ENCODE results near the gene PXMP2. TPM values are rescaled to one million over a fixed set of nuclear protein-coding genes. Genes with fewer than 3 reads are reported as not detected.

The PXMP2 gene
- total RNA-seq, 2 experiments from 2014 or later, result 14.3 TPM

- no peak overlapping the region for H3K27ac Mint-ChIP-seq
- H3K9me3 Mint-ChIP-seq, result no peaks in the 10 kb centered on the region
Measured at GRCh38 chr12:132741620-132742019, 54.2 kb downstream of the PXMP2 start.

GRCh38 chr12:132743831-132744230, 56.4 kb downstream of the PXMP2 start:
- ATAC-seq, result no peak
- Mint-ChIP-seq H3K4me3 (no peak overlapping the region), H3K27me3 (no peaks in the 10 kb centered on the region), H3K9me3 (no peaks in the 10 kb centered on the region), H3K4me1 (ENCODE audit: low read depth) (peaks cover 7% of the 10 kb centered on the region), H3K27ac (no peak overlapping the region), H3K36me3 (ENCODE audit: low read depth) (peaks cover 86% of the 10 kb centered on the region)
- POLR2A ChIA-PET, result interaction anchor here (0.7 kb wide), 1 partner anchor 14 kb away, joined by 4 read pairs; no protein-coding TSS in a partner anchor
- no peak for DNase-seq
- CTCF ChIA-PET, result no interaction called here
- intact Hi-C loops (cut with micrococcal nuclease), result no loop called here
- TF ChIP-seq CTCF (IDR thresholded peaks at IDR 0.05), result no peak

More at GRCh38 chr12:132741620-132742019, 54.2 kb downstream of the PXMP2 start:
- Mint-ChIP-seq H3K4me3 (no peak overlapping the region), H3K4me1 (ENCODE audit: low read depth) (peaks cover 7% of the 10 kb centered on the region), H3K27me3 (no peaks in the 10 kb centered on the region), H3K36me3 (ENCODE audit: low read depth) (peaks cover 80% of the 10 kb centered on the region)
- DNase-seq (no peak), ATAC-seq (no peak)
- no peak for TF ChIP-seq CTCF (IDR thresholded peaks at IDR 0.05)
- ChIA-PET CTCF (interaction anchor here (1.0 to 1.4 kb wide), 3 partner anchors 10 to 15 kb away, joined by 3 to 5 read pairs (median 3); no protein-coding TSS in a partner anchor), POLR2A (interaction anchor here (0.7 to 1.6 kb wide), 3 partner anchors 11 to 32 kb away, joined by 4 to 8 read pairs (median 6); no protein-coding TSS in a partner anchor)
- intact Hi-C loops (cut with micrococcal nuclease), result no loop called here

GRCh38 chr12:132746613-132747012, 59.2 kb downstream of the PXMP2 start:
- intact Hi-C loops (cut with micrococcal nuclease), result no loop called here
- TF ChIP-seq CTCF (IDR thresholded peaks at IDR 0.05), result no peak
- no peaks in the 10 kb centered on the region for H3K9me3 Mint-ChIP-seq
- peaks cover 71% of the 10 kb centered on the region for H3K36me3 Mint-ChIP-seq (ENCODE audit: low read depth)
- POLR2A ChIA-PET, result no interaction called here
- CTCF ChIA-PET, result interaction anchor here (1.1 kb wide), 1 partner anchor 158 kb away, joined by 3 read pairs; no protein-coding TSS in a partner anchor
- DNase-seq, result no peak
- no peak overlapping the region for H3K27ac Mint-ChIP-seq
- peaks cover 7% of the 10 kb centered on the region for H3K4me1 Mint-ChIP-seq (ENCODE audit: low read depth)
- H3K27me3 Mint-ChIP-seq, result no peaks in the 10 kb centered on the region
- H3K4me3 Mint-ChIP-seq, result no peak overlapping the region
- ATAC-seq, result no peak

- H3K36me3 Mint-ChIP-seq (ENCODE audit: low read depth), result peaks cover 65% of the 10 kb centered on the region
- no peak overlapping the region for H3K27ac Mint-ChIP-seq
- no peaks in the 10 kb centered on the region for H3K9me3 Mint-ChIP-seq
- H3K4me3 Mint-ChIP-seq, result no peak overlapping the region
- POLR2A ChIA-PET, result no interaction called here
- DNase-seq, result no peak
- H3K4me1 Mint-ChIP-seq (ENCODE audit: low read depth), result peaks cover 7% of the 10 kb centered on the region
- intact Hi-C loops (cut with micrococcal nuclease), result no loop called here
- no peak for ATAC-seq
- CTCF ChIA-PET, result interaction anchor here (1.1 kb wide), 1 partner anchor 157 kb away, joined by 3 read pairs; no protein-coding TSS in a partner anchor
- no peak for TF ChIP-seq CTCF (IDR thresholded peaks at IDR 0.05)
- H3K27me3 Mint-ChIP-seq, result no peaks in the 10 kb centered on the region
Measured at GRCh38 chr12:132747395-132747794, 60.0 kb downstream of the PXMP2 start.

GRCh38 chr12:132747896-132748295, 60.5 kb downstream of the PXMP2 start:
- Mint-ChIP-seq H3K4me1 (ENCODE audit: low read depth) (peaks cover 3% of the 10 kb centered on the region), H3K9me3 (no peaks in the 10 kb centered on the region), H3K27me3 (no peaks in the 10 kb centered on the region), H3K4me3 (no peak overlapping the region), H3K36me3 (ENCODE audit: low read depth) (peaks cover 63% of the 10 kb centered on the region), H3K27ac (no peak overlapping the region)
- DNase-seq (no peak), ATAC-seq (no peak)
- CTCF ChIA-PET, result no interaction called here
- TF ChIP-seq CTCF (IDR thresholded peaks at IDR 0.05), result no peak
- intact Hi-C loops (cut with micrococcal nuclease), result no loop called here
- POLR2A ChIA-PET, result no interaction called here

Measured in activated CD8-positive, alpha-beta T cell treated with anti-CD3 and anti-CD28 coated beads for 36 hours (primary cell).